HCT116 (cell line): ENCODE measurements around the gene SLC6A3. TPM values are rescaled to one million over a fixed set of nuclear protein-coding genes. Genes with fewer than 3 reads are reported as not detected.
A peak's percentile ranks its signal among the peaks of the same experiment; 100 is the strongest.

Experiments used
- ATAC-seq: fragments of 200-7000 bp; cut with Tn5 transposase; 2 replicates; pipeline ENCODE4 v1.9.1; 2020; ENCODE audit warnings: mild to moderate bottlenecking, moderate library complexity
- BruUV-seq: library from RNA; stranded (reverse); fragments of 400-500 nt; replicated peaks from 2 replicates; lab custom pipeline; 2021; lab: Mats Ljungman, UMichigan
- CTCF ChIA-PET: fragments of 300-600 bp; sonication (Branson Sonifier 250); formaldehyde crosslinking; loops from one replicate; lab custom pipeline; 2021; ENCODE audit warnings: antibody characterized with exemption; lab: Charles Lee
- POLR2A ChIA-PET: fragments of 300-600, 350-600 bp; sonication (Branson Sonifier 250); formaldehyde crosslinking; loops from one replicate; lab custom pipeline; 2021; ENCODE audit warnings: antibody characterized with exemption; lab: Charles Lee
- RAD21 ChIA-PET, 2 experiments: fragments of 300-600 bp; sonication (Branson Sonifier 250); formaldehyde crosslinking; loops; one replicate each; lab custom pipeline; 2023; ENCODE audit warnings: low total read pairs in 2 of 2; ENCODE audit not compliant: uncharacterized antibody in 2 of 2, unreplicated experiment in 2 of 2, low non-redundant PET in 1 of 2; lab: Charles Lee
- DNase-seq: peaks from one replicate; pipeline ENCODE4 v3.0.0-alpha.2; 2010; ENCODE audit warnings: low read depth, low spot score
- H2AFZ ChIP-seq: fragments of 200-600 bp; shearing (Covaris generic), sonication (generic); 2 replicates; pipeline ENCODE4 v1.6.1; 2017; ENCODE audit warnings: low read depth, mixed run types, mixed read lengths, antibody characterized with exemption, low read length; ENCODE audit not compliant: poor library complexity, severe bottlenecking
- H3K27ac ChIP-seq: 2 replicates; pipeline ENCODE4 v1.5.1; 2012; ENCODE audit warnings: low read depth, low read length
- H3K27me3 ChIP-seq: fragments of 200-600 bp; sonication (generic); 2 replicates; pipeline ENCODE4 v1.6.1; 2016; ENCODE audit warnings: mixed run types, low read length, mixed read lengths; ENCODE audit not compliant: insufficient read depth
- H3K36me3 ChIP-seq, 2 experiments: fragments of 200-500 bp in 1 of 2; fragments of 200-600 bp in 1 of 2; sonication (Bioruptor generic) in 1 of 2; sonication (generic) in 1 of 2; 2 replicates each; pipeline versions ENCODE4 v1.5.1 to v1.6.1; 2014 to 2016; ENCODE audit warnings: low read length in 2 of 2, inconsistent platforms in 1 of 2, mixed read lengths in 1 of 2, mixed run types in 1 of 2; ENCODE audit not compliant: insufficient read depth in 2 of 2, control insufficient read depth in 1 of 2
- H3K4me1 ChIP-seq, 2 experiments: fragments of 200-600 bp in 1 of 2; sonication (generic) in 1 of 2; 2 replicates each; pipeline versions ENCODE4 v1.5.1 to v1.6.1; 2012 to 2017; ENCODE audit warnings: low read length in 2 of 2, inconsistent platforms in 1 of 2, mild to moderate bottlenecking in 1 of 2, mixed read lengths in 1 of 2, mixed run types in 1 of 2, moderate library complexity in 1 of 2; ENCODE audit not compliant: insufficient read depth in 2 of 2, control insufficient read depth in 1 of 2
- H3K4me2 ChIP-seq: fragments of 200-600 bp; sonication (generic); 2 replicates; pipeline ENCODE4 v1.6.1; 2017; ENCODE audit warnings: mixed run types, low read length, mixed read lengths
- H3K4me3 ChIP-seq, 2 experiments: fragments of 200-600 bp in 1 of 2; sonication (generic) in 1 of 2; replicated peaks in 1 of 2; 2 replicates each; pipeline ENCODE4 v1.5.1; 2011 to 2016; ENCODE audit warnings: low read length in 2 of 2, control low read depth in 1 of 2, low read depth in 1 of 2, mild to moderate bottlenecking in 1 of 2, mixed read lengths in 1 of 2, mixed run types in 1 of 2
- H3K79me2 ChIP-seq: fragments of 200-600 bp; sonication (generic); 2 replicates; pipeline ENCODE4 v1.6.1; 2017; ENCODE audit warnings: mild to moderate bottlenecking, mixed run types, low read length, moderate library complexity, mixed read lengths; ENCODE audit not compliant: insufficient read depth
- H3K9ac ChIP-seq: fragments of 200-600 bp; sonication (generic); 2 replicates; pipeline ENCODE4 v1.6.1; 2016; ENCODE audit warnings: low read length, mixed read lengths
- H3K9me2 ChIP-seq: fragments of 200-600 bp; sonication (generic), shearing (Covaris generic); 2 replicates; pipeline ENCODE4 v1.6.1; 2017; ENCODE audit warnings: mixed run types, mild to moderate bottlenecking, moderate library complexity; ENCODE audit not compliant: insufficient read depth
- H3K9me3 ChIP-seq, 2 experiments: fragments of 200-500 bp in 1 of 2; fragments of 200-600 bp in 1 of 2; sonication (Bioruptor generic) in 1 of 2; sonication (generic) in 1 of 2; 2 replicates each; pipeline ENCODE4 v1.6.1; 2014 to 2017; ENCODE audit warnings: low read length in 2 of 2, mixed read lengths in 2 of 2, inconsistent platforms in 1 of 2, low read depth in 1 of 2, mild to moderate bottlenecking in 1 of 2, mixed run types in 1 of 2, moderate library complexity in 1 of 2; ENCODE audit not compliant: control insufficient read depth in 1 of 2, insufficient read depth in 1 of 2
- H4K20me1 ChIP-seq: fragments of 200-600 bp; sonication (generic), shearing (Covaris generic); 2 replicates; pipeline ENCODE4 v1.6.1; 2017; ENCODE audit warnings: mixed run types, mild to moderate bottlenecking, moderate library complexity; ENCODE audit not compliant: insufficient read depth
- CEBPB ChIP-seq: IDR thresholded peaks from 2 replicates; pipeline ENCODE4 v1.6.1; 2012; ENCODE audit warnings: low read depth
- ELF1 ChIP-seq: IDR thresholded peaks from 2 replicates; pipeline ENCODE4 v1.6.1; 2012; ENCODE audit warnings: low read depth, borderline replicate concordance
- FOSL1 ChIP-seq: IDR thresholded peaks from 2 replicates; pipeline ENCODE4 v1.6.1; 2012; ENCODE audit warnings: low read depth
- POLR2A ChIP-seq: IDR thresholded peaks from 2 replicates; pipeline ENCODE4 v1.7.0; 2011; ENCODE audit warnings: borderline replicate concordance; ENCODE audit not compliant: insufficient read depth, insufficient read length; ENCODE audit errors: extremely low read depth
- POLR2AphosphoS5 ChIP-seq: IDR thresholded peaks from 2 replicates; pipeline ENCODE4 v1.6.1; 2011; ENCODE audit warnings: mild to moderate bottlenecking, low read depth, low read length, moderate library complexity
- RAD21 ChIP-seq: IDR thresholded peaks from 2 replicates; pipeline ENCODE4 v1.6.1; 2012; ENCODE audit warnings: low read depth, mild to moderate bottlenecking
- SP1 ChIP-seq: IDR thresholded peaks from 2 replicates; pipeline ENCODE4 v1.6.1; 2012; ENCODE audit warnings: low read depth
- SRF ChIP-seq: IDR thresholded peaks from 2 replicates; pipeline ENCODE4 v1.6.1; 2012; ENCODE audit warnings: low read depth
- TCF7L2 ChIP-seq: IDR thresholded peaks from 2 replicates; pipeline ENCODE4 v1.7.0; 2011; ENCODE audit warnings: borderline replicate concordance, inconsistent platforms; ENCODE audit not compliant: insufficient read depth, insufficient read length; ENCODE audit errors: extremely low read depth
- ZFX ChIP-seq: fragments of 450-650 bp; IDR thresholded peaks from 2 replicates; pipeline ENCODE4 v1.6.1; 2017
- ZNF274 ChIP-seq: fragments of 200-500 bp; sonication (Bioruptor generic); IDR thresholded peaks from 2 replicates; pipeline ENCODE4 v1.6.1; 2014; ENCODE audit warnings: mild to moderate bottlenecking, low read depth, low read length, inconsistent platforms
- intact Hi-C: fragments of 100-400 bp; cut with micrococcal nuclease; formaldehyde crosslinking; loops from 2 replicates; pipeline ENCODE4 v1.10.0; 2022
- total RNA-seq: library from RNA; stranded (reverse); gene quantifications from one replicate; pipeline ENCODE4 v1.2.1, GENCODE V29; 2021; ENCODE audit not compliant: unreplicated experiment
- TF ChIP-seq, protein P1 (sequence below), 3 experiments: fragments of 200-600 bp in 1 of 3; sonication (generic) in 1 of 3; IDR thresholded peaks in 2 of 3; conservative IDR thresholded peaks in 1 of 3; 2 replicates each; pipeline ENCODE4 v1.5.1; 2012 to 2017; ENCODE audit warnings: low read depth in 2 of 3, low read length in 2 of 3, antibody characterized with exemption in 1 of 3, borderline replicate concordance in 1 of 3, control low read depth in 1 of 3, mild to moderate bottlenecking in 1 of 3, mixed read lengths in 1 of 3, mixed run types in 1 of 3, moderate library complexity in 1 of 3; ENCODE audit not compliant: insufficient read depth in 1 of 3
- TF ChIP-seq, protein P2 (sequence below): IDR thresholded peaks from 2 replicates; pipeline ENCODE4 v1.6.1; 2011; ENCODE audit warnings: mild to moderate bottlenecking, low read length, moderate library complexity; ENCODE audit not compliant: insufficient replicate concordance; ENCODE audit errors: extremely low read depth
- TF ChIP-seq, protein P3 (sequence below): IDR thresholded peaks from 2 replicates; pipeline ENCODE4 v1.6.1; 2012; ENCODE audit warnings: low read depth

Gene SLC6A3
- total RNA-seq, 1 experiment from 2014 or later, result not detected

DNA sequence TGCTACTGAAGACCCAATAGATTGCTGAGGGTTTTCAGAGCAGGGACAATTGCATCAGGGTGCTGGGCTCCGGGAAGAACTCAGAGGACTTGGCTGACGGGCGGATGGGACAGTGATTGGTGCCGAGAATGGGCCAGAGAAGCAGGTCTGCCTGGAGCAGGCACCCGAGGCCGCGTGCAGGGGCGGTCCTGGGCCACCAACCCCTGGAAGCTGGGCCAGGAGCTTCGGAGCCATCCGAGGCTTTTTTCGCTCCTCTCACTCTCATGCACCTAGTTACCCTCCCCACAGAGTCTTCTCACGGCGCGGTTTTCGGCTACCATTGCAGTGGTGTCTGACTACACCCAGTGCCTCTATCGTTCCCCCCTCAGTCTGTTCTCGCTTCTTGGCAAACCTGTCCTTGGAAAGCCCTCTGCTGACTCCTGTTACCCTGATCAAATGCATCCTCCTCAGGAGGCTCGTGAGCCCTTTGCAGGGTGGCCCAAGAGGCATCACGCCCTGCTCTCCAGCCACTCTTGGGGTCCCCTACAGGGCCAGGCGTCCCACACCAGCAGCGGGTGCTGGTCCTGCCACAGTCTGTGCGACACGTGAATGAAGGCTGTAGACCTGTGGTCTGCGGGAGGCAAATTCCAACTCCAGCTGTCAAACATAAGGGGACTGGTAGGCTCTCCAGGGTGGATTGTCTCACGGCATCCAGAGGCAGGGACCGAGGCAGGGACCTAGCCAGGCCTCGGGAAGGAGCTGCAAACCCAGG is 99.2 kb downstream of the SLC6A3 start:
- H3K27ac ChIP-seq, result peak overlapping the region; percentile 65; the same call in 1 of the 2 replicates
- intact Hi-C loops, result loop anchor here (10.0 kb wide), 1 partner anchor 249 kb away; no protein-coding TSS in a partner anchor
- peaks cover 46% of the 10 kb centered on the region for H3K79me2 ChIP-seq
- ATAC-seq, result no peak
- no peaks in the 10 kb centered on the region for H3K9me3 ChIP-seq
- peak overlapping the region; percentile 100 for H3K4me2 ChIP-seq
- peaks cover 13 to 22% of the 10 kb centered on the region in 2 experiments; a peak in 3 of 4 replicates for H3K4me1 ChIP-seq
- BruUV-seq, result no TSS peak
- H3K4me3 ChIP-seq, result peak overlapping the region; percentile 75 to 88
- H2AFZ ChIP-seq, result no peak overlapping the region
- TF ChIP-seq, protein P1, sequence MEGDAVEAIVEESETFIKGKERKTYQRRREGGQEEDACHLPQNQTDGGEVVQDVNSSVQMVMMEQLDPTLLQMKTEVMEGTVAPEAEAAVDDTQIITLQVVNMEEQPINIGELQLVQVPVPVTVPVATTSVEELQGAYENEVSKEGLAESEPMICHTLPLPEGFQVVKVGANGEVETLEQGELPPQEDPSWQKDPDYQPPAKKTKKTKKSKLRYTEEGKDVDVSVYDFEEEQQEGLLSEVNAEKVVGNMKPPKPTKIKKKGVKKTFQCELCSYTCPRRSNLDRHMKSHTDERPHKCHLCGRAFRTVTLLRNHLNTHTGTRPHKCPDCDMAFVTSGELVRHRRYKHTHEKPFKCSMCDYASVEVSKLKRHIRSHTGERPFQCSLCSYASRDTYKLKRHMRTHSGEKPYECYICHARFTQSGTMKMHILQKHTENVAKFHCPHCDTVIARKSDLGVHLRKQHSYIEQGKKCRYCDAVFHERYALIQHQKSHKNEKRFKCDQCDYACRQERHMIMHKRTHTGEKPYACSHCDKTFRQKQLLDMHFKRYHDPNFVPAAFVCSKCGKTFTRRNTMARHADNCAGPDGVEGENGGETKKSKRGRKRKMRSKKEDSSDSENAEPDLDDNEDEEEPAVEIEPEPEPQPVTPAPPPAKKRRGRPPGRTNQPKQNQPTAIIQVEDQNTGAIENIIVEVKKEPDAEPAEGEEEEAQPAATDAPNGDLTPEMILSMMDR (IDR thresholded peaks at IDR 0.05 in 2 of 3, conservative IDR thresholded peaks at IDR 0.05 in 1 of 3; ENCODE audit: borderline replicate concordance in 1 of 3, insufficient read depth in 1 of 3, low read depth in 2 of 3, low read length in 2 of 3), result no peak
- TF ChIP-seq, protein P2, sequence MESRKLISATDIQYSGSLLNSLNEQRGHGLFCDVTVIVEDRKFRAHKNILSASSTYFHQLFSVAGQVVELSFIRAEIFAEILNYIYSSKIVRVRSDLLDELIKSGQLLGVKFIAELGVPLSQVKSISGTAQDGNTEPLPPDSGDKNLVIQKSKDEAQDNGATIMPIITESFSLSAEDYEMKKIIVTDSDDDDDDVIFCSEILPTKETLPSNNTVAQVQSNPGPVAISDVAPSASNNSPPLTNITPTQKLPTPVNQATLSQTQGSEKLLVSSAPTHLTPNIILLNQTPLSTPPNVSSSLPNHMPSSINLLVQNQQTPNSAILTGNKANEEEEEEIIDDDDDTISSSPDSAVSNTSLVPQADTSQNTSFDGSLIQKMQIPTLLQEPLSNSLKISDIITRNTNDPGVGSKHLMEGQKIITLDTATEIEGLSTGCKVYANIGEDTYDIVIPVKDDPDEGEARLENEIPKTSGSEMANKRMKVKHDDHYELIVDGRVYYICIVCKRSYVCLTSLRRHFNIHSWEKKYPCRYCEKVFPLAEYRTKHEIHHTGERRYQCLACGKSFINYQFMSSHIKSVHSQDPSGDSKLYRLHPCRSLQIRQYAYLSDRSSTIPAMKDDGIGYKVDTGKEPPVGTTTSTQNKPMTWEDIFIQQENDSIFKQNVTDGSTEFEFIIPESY, result no peak
- TF ChIP-seq SRF (no peak), ELF1 (no peak), TCF7L2 (no peak), POLR2A (no peak), FOSL1 (no peak), ZFX (no peak), POLR2AphosphoS5 (no peak), RAD21 (no peak), ZNF274 (no peak), CEBPB (no peak), SP1 (no peak)
- TF ChIP-seq, protein P3, sequence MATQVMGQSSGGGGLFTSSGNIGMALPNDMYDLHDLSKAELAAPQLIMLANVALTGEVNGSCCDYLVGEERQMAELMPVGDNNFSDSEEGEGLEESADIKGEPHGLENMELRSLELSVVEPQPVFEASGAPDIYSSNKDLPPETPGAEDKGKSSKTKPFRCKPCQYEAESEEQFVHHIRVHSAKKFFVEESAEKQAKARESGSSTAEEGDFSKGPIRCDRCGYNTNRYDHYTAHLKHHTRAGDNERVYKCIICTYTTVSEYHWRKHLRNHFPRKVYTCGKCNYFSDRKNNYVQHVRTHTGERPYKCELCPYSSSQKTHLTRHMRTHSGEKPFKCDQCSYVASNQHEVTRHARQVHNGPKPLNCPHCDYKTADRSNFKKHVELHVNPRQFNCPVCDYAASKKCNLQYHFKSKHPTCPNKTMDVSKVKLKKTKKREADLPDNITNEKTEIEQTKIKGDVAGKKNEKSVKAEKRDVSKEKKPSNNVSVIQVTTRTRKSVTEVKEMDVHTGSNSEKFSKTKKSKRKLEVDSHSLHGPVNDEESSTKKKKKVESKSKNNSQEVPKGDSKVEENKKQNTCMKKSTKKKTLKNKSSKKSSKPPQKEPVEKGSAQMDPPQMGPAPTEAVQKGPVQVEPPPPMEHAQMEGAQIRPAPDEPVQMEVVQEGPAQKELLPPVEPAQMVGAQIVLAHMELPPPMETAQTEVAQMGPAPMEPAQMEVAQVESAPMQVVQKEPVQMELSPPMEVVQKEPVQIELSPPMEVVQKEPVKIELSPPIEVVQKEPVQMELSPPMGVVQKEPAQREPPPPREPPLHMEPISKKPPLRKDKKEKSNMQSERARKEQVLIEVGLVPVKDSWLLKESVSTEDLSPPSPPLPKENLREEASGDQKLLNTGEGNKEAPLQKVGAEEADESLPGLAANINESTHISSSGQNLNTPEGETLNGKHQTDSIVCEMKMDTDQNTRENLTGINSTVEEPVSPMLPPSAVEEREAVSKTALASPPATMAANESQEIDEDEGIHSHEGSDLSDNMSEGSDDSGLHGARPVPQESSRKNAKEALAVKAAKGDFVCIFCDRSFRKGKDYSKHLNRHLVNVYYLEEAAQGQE, result no peak
- H3K9ac ChIP-seq, result peak overlapping the region; percentile 82
- no peaks in the 10 kb centered on the region for H4K20me1 ChIP-seq
- H3K27me3 ChIP-seq, result peaks cover 4% of the 10 kb centered on the region; the same call in 1 of the 2 replicates
- ChIA-PET CTCF (no interaction called here), POLR2A (no interaction called here), RAD21 (no interaction called here)
- H3K36me3 ChIP-seq, result peaks cover 15 to 20% of the 10 kb centered on the region in 2 experiments
- no peak for DNase-seq
- H3K9me2 ChIP-seq, result no peaks in the 10 kb centered on the region
